GM21360 (cell line): ENCODE results near the gene FAM25A.

Experiments
- ATAC-seq: cut with Tn5 transposase; IDR thresholded peaks from one replicate; pipeline ENCODE4 v1.9.1; 2021; ENCODE audit warnings: mild to moderate bottlenecking, moderate library complexity; ENCODE audit not compliant: unreplicated experiment

FAM25A gene

GRCh38 chr10:87059401-87059800 is 39.3 kb downstream of the FAM25A start:
- ATAC-seq, result no peak

DNA sequence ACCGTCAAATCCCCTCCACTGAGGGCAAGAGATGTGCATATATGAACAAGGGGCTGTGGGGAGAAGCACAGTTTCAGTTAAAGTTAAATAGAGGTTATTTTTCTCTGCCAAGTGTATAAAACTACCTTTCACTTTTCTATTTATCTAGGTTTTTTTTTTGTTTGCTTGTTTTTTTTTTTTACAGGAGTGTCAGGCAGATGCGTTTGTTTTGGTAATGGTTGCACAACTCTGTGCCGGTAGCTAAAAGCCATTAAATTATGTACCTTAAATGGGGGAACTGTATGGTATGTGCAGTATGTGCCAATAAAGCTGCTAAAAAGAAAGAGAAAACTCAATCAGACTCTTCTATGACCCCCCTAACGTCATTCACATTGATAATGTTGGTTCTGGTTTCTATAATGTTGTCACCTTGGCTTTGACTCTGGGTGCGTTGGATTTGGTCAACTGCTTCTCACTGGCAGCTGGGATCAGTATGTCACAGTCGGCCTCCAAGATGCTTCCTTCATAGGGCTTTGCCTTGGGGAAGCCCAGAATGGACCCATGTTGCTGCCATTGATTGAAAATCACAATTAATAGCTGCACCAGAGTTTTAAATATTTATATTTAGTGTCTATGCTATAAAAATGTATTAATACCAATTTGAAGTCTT is 40.3 kb downstream of the FAM25A start:
- ATAC-seq, result no peak

DNA sequence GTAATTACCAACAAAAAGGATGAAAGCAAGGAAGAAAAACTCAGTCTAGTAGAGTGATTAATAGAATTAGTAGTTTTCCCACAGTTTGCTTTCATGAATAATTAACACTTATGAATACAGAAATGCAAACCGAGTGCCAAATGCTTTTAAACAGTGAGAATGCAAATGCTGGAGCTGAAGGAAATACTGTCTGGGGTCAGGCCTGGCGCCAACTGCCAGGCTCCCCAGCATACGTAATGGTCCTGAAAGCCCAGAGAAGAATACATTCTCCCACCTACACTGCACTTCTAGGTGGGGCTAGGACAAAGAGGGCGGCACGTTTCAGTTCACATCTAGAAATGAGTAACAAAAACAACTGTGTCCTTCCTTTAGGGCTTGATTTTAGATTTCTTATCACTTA is 44.6 kb downstream of the FAM25A start:
- ATAC-seq, result no peak

DNA sequence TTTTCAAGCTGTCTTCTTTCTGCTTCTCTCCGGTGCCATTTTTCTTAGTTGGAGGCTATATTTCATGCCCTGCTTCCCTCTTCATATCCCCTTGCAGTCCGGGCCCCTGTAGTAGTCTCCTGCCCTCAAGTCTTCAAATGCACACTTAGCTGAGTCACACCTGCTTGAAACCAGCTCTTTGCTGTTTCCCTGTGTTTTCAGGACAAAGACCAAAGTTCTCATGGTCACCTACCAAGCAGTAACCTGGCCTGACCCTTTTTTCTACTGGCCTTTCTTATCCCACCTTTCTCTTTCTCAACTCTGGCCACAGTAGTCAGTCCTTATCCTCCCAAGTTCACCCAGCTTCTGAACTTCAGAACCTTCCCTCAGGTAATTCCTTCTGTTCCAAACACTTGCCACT is 46.1 kb downstream of the FAM25A start:
- no peak for ATAC-seq

GRCh38 chr10:87066865-87067264 is 46.8 kb downstream of the FAM25A start:
- ATAC-seq, result no peak

DNA sequence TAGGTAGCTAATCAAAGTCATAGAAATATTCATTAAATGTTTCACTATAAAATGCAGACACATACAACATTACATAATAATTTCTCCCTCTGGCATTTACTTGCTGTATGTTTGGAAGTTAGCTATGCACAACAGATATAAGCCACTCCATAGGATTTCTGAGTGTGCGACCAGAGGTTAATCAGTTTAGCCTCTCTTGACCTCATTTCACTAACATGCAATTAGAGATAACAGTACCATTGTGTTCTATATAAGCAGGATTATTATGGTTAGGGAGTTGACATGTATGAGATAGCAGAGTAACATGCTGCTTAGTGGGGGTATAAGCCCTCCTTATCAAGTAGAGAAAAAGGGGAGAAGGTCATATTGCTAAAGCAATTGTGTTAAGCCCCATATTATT is 48.2 kb downstream of the FAM25A start:
- ATAC-seq, result no peak

DNA sequence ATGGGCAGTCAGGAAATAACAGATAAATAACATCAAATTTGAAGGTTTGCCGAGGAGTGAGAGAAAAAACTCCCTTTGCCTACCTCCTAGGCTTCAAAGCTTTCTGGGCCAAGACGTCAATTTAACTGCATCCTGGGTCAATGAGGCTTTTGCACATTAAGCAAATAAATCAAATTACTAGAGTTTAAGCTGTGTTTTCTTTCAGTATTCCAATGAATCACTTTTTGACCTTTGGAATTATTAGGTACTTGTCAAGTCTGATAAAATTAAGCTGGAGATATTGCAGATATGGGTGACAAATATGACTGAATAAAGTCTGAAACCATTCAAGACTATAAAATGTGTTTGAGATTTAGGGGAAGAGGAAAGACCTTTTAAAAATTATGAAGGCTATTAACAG is 52.4 kb downstream of the FAM25A start:
- ATAC-seq, result no peak
